SKM-1 (cell line): ENCODE results near the gene EIF4G1.

ENCODE experiments used
- DNase-seq: peaks from one replicate; lab custom pipeline; 2025; ENCODE audit not compliant: unreplicated experiment; lab: John Stamatoyannopoulos, UW

EIF4G1 gene

DNA sequence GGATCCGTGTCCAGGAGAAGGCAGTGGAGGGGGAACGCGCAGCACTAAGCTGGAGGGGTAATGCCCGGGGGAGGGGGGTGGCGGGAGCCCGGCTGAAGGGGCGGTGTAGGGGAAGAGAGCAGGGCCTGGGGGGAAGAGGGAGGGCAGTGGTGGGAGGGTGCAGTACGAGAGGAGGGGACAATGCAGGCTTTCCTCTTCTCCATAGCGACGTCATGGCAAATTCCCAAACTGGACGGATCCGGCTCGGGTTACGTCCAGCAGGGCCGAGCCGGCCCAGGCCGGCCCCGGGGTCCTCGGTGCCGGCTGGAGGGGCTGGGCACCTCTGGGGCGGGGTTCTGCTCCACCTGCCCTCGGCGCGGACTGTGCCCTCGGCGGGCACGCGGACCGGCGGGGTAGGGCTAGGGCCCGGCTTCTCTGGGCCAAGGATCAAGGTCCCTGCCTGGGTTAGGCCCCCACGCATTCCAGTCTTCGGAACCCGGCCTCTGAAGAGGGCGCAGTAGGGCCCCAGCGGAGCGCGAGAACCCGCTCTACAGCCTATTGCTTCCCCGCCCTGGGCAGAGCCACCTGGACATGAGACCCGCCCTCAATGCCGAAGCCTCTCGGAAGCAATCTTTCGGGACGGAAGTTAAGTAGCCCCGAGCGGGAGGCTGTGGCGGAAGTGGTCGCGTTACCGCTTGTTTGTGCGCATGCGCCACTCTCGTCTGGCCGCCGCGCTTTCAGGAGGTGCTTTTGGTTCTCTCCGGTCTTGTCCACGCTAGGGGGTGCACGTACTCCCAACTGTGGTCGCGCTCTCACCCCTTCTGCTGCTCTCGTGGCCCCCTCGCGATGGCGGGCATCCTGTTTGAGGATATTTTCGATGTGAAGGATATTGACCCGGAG, 48.5 kb downstream of the EIF4G1 start:
- DNase-seq = peak; percentile 98

DNA sequence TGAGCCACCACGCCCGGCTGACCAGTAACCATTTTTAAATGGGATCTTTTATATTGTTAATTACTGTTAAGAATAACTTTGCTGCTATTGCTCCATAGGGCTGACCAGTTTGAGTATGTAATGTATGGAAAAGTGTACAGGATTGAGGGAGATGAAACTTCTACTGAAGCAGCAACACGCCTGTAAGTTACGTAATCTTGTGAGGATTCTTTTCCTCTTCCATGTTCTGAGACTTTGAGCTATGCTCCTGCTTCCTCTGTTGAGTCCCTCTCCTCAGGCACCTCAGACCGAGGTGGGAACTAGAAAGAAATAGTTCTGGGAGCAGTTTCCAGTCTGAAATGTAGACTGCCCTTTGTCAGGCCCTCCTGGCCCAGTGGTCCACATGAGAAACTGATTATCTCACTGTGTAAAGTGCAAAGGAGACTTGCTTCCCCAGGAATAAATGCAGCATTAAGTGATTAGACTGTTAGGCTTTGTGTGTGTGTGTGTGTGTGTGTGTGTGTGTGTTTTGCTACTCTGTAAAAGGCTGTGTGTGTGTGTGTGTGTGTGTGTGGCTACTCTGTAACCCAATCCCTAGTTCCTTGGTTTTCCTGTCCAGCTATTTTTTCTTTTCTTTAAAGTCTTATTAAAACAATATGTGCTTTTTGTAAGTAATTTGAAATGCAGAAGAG, 52.3 kb downstream of the EIF4G1 start:
- no peak for DNase-seq

DNA sequence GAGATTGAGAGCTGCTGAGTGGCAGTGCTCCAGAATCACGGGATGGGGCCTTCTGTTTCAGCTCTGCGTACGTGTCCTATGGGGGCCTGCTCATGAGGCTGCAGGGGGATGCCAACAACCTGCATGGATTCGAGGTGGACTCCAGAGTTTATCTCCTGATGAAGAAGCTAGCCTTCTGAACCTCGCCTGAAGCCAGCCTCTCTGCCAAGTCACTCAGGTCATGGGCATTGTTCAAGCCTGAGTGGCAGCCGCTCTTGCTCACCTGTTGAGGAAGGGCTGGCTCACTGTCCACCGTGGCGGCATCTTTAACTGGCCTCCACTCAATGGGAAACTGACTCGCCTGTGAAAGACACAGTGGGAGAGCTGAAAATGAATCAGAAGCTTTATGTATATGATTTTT, 53.7 kb downstream of the EIF4G1 start:
- DNase-seq = no peak

DNA sequence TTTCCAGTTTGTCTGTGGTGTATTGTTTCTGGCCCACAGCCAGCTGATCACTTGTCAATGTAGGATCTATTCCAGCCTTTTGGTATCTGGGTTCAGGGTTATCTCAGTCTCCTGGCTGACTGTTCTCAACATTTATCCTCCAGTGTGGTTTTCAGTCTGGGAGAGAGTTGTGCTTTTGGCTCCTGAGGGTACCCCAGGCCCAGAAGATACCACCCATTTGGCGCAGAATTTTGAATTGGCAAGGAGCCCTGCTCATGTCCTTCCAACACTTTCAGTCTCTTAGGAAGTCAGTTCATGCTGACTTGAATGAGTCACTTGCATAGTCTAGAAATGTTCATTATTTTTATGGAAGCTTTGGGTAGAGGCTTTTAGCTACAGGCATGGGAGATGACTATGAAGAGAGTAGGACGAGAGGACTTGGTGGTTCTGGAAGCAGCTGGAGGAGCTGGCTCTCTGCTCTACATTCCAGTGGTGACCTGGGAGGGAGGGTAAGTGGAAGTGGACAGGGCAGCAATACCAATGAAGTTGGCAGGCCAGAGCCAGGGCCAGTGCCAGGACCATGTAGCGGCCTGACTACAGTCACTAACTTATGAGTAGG, 54.3 kb downstream of the EIF4G1 start:
- no peak for DNase-seq

DNA sequence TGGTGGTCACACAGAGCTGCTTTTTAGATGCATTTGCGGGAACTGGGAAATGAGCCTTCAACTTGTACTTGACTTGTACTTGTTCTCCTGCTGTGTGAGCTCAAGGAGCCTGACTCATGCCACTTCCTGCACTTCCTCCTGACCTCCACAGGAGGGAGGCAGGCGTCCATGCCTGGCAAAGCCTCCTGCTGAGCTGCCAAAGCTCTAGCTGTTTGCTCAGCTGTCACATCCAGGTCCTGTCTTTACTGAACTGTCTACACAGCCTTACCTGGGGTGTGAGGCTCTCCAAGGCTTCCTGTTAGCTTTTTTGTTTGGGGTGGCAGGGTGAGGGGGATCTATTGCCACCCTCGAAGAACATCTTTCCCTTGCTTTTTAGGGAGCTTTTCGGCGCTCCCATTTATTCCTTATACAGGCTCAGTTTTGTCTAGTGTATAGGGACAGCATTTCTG, 57.2 kb downstream of the EIF4G1 start:
- DNase-seq = peak; percentile 29

DNA sequence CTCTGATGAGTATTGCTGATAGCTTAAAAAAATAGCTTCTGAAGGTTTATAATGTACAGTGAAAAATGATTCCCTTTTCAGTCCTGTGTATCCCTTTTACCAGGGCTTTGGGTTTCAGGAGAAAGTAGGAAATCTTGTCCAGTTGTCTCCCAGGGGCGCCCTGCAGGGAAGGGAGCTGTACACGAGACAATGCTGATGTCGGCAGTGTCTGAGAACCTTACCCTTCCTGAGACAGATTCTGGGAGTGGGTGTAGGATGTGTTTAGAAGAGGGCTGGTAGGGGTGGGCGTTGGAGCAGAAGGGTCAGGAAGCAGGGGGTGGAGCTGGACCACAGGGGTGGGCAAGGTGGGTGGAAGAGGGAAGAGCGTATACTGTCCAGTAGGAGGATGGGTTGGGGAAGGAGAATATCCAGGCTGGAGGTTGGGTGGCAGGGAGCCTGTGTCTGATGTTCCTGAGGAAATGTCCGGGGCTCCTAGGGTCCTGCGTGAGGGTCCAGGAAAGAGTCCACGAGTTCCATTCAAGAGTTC, 58.0 kb downstream of the EIF4G1 start:
- DNase-seq = no peak

DNA sequence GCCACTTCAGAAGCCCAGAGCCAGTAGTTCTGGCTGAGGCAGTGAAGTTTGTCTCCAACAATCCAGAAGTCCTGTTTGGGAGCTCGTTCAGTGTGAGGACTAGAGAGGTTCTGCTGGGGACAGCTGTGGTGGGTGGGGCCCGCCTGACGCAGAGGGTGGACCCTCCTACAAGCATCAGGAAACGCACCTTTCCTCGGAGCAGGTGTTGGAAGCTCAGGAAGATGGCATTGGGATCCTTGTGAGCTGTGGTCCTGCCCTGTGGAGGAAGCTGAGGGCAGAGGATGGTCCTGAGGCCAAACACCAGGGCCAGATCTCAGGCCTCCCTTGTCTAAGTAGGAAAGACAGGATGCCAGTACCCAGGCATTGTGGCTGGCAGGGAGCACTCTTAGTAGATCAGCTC, 58.5 kb downstream of the EIF4G1 start:
- DNase-seq = no peak

DNA sequence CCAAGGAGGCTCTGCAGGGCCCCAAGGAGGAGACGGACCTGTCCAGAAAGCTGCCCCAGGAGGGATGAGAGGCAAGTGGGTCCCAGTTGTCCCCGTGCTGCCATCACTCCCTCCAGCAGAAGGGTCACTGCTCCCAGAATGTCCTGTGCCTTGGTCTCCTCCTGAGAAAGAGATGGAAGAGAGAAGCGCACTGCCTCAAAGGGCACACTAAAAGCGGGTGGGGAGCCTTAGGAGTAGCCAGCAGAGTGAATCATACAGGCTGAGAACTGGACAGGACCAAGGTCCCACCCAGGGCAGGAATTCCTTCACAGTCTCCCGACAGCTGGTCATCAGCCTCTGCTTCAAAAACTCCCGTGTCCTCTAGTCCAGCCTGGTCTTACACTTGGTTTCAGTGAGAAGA, 59.0 kb downstream of the EIF4G1 start:
- no peak for DNase-seq

DNA sequence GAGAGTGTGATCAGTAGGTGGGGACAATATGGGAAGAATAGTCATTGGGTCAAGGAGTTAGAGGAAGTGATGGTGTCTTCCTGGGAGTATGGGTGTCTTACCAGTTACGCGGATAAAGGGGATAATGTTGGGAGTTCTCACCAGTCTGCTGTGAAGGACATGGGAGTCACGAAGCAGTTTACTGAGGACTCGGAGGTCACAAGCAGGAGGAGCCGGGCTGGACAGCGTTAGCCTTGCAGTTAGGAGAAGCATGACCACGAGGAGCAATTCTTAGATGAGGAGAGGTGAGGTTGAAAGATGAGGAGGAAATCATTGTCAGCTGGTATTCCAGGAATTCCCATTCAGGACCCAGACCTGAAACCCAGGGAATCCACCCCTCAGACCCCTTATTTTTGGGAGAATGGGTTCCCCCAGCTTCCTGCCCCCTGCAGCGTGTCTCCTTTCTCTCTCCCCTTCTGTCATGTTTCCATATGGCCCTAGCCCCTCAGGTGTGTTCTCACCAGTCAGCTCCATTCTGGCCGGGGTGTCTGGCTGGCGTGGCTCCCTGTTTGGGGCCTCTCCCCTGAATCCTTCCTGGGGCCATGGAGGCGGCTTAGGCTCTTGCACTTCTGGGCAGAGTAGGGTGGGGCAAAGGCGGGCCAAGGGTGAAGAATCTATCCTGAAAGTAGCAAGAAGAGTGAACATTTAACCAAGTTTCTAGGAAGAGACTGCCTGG, 61.5 kb downstream of the EIF4G1 start:
- no peak for DNase-seq

DNA sequence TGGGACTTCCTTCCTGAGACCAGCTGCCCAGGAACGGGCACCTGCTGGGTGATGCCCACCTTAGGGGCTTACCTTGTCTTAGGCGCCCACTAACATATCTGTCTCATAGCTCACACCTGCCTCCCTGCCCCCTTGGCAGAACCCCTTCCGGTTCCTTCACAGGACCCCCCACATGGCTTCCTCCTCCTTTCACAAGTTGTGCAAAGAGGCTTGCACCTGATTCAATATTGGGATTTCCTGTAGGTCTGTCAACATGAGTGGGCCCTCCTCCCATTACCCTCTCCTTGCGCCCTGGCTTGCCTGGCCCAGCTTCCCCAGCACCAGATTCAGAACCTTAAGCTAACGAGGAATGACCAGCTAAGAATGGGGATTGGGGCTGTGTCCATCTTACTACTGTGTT, 63.0 kb downstream of the EIF4G1 start:
- no peak for DNase-seq

DNA sequence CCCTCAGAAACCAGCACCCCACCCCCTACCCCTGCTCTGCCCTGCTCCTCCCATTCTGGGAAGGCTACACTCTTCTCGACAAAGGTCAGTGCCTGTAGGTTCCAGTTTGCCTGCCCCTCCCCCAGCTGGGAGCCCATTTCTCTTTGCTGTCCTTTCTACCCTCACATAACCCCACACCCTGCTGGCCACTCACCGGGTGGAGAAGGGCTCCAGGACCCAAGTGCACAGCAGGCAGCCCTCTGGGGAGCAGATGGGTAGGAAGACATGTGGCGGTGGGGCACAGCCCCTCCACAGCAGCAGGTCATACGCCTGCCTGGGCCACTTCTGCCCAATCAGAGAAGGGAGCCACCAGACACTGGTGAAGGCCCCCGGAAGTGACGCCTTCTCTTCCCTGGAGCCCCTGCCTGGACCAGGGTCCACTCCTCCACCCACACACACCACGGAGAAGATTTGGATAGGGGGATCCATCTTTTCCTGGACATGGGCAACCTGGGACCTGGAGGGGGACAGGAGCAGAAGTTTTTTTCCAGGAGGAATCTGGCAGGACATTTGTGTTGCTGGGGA, 63.6 kb downstream of the EIF4G1 start, which contains the start of gene THPO:
Gene THPO (minus strand): TSS at position 326 of the 564 bp plus-strand sequence. CDS start 1,948 bp downstream, outside the sequence.
- no peak for DNase-seq

DNA sequence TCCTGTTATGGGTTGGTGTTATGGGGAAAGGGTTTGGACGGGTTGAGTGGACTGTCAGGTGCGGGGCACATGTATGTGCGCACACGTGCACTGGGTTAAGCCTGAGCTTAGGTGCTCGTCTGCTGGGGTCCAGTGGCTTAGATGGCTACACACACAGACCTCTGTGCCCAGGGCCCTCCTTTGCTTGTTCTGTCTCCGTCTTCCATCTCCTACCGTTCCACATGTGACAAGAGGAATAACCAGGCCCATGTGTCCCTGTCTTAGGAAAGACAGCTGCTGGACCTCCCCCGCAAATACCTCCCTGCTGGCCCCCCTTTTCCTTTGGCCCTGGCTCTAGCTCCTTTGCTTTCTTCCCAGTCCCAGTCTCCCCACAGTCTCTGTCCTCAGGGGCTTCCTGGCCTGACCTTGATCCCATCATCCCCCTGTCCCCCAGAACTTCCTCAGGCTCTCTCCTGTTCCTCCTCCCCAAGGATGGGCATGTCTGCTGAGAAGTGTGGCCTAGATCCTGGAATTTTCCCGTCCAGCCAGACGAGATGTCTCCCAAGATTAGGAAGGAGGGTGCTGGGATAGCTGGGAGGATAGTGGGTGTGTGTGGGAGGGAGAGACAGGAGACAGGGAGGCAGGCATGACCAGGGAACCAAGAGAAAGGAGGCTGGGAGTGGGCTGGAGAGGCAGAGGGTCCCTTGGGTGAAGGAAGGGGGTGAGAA, 64.4 kb downstream of the EIF4G1 start:
- DNase-seq = no peak

DNA sequence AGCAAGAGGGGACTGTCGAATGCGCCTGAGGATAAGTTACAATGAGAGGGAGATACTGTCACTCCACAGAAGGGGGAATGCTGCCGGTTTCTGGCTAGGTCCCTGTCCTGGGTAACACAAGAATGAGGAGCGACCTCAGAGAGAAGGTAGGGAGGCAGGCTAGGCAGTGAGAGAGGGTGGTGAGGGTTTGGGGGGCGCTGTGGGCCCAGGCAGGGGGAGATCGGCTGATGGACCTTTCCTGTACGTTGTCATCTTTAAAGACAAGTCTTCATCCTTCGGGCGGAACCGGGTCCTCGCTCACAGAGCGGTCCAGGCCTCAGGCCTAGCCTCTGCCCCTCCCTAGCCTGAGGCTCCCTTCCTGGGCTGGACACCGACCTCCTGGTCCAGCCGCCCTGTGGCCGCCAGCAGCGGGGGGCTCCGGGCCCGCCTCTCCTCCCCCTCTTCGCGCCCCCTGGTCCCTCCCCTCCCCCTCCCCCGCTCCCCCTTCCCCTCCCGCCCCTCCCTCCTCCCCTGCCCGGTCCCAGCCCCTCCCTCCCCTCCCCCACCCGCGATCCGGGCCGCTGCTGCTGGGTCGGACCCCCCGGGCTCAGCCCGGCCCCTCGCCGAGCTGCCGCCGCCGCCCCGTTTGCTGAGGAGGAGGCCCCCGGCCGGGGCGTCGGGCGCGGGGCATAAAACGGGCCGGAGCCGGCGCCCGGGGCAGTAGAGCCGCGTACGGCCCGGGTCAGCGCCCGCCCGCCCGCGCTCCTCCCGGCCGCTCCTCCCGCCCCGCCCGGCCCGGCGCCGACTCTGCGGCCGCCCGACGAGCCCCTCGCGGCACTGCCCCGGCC, 65.2 kb downstream of the EIF4G1 start, which contains the start of gene CHRD:
Gene CHRD (plus strand): TSS at position 697 of the 827 bp plus-strand sequence. CDS start 265 bp downstream, outside the sequence.
- no peak for DNase-seq

DNA sequence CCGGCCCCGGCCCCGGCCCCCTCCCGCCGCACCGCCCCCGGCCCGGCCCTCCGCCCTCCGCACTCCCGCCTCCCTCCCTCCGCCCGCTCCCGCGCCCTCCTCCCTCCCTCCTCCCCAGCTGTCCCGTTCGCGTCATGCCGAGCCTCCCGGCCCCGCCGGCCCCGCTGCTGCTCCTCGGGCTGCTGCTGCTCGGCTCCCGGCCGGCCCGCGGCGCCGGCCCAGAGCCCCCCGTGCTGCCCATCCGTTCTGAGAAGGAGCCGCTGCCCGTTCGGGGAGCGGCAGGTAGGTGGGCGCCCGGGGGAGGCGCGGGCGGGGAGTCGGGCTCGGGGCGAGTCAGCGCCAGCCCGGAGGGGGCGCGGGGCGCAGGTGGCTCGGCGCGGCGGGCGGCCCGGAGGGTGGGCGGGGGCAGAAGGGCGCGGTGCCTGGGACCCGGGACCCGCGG, 65.8 kb downstream of the EIF4G1 start:
- no peak for DNase-seq

DNA sequence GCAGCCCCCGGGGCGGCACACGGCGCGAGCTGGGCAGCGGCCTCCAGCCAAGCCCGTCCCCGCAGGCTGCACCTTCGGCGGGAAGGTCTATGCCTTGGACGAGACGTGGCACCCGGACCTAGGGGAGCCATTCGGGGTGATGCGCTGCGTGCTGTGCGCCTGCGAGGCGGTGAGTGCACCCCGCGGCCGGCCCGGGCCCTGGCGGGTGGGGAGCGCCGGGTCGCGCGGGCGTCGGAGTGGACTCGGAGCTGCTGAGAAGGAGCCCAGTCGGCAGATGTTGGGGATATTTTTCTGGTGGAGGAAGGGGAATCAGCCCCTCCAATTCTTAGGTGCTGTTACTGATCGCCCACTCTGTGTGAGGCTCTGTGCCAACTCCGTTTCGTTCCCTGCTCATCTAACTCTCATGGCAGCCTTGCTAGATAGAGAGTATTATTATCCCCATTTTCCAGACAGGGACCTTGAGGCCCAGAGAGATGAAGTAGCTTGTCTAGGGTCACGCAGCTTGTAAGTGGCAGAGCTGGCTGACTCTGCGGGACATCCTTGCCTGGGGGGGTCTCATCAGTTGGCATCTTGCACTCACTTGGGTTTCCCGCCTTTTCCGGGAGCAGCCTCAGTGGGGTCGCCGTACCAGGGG, 66.3 kb downstream of the EIF4G1 start:
- DNase-seq = no peak

DNA sequence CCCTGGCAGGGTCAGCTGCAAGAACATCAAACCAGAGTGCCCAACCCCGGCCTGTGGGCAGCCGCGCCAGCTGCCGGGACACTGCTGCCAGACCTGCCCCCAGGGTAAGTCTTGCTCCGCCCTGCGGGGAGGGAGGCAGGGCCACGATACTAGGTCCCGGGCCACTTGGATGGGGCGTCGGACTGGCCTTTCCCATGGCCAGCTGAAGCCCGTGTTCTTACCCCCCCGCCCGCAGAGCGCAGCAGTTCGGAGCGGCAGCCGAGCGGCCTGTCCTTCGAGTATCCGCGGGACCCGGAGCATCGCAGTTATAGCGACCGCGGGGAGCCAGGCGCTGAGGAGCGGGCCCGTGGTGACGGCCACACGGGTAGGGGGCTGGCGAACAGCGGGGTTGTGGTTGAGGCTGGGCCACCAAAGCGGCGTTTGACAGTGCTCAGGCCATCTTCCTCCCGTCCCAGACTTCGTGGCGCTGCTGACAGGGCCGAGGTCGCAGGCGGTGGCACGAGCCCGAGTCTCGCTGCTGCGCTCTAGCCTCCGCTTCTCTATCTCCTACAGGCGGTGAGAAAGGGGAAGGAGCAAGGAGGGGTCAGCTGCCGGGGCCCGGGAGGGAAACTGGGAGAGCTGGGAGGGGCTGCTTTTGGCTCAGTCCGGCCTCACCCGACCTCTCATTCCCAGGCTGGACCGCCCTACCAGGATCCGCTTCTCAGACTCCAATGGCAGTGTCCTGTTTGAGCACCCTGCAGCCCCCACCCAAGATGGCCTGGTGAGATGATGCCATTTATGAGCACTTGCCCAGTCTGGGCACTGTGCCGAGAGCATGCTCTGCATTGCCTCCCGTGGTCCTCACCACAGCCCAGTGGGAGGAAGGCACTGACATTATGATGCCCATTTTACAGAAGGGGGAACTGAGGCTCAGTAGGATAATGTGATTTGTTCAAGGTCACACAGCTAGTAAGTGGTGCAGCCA, 67.1 kb downstream of the EIF4G1 start:
- no peak for DNase-seq

DNA sequence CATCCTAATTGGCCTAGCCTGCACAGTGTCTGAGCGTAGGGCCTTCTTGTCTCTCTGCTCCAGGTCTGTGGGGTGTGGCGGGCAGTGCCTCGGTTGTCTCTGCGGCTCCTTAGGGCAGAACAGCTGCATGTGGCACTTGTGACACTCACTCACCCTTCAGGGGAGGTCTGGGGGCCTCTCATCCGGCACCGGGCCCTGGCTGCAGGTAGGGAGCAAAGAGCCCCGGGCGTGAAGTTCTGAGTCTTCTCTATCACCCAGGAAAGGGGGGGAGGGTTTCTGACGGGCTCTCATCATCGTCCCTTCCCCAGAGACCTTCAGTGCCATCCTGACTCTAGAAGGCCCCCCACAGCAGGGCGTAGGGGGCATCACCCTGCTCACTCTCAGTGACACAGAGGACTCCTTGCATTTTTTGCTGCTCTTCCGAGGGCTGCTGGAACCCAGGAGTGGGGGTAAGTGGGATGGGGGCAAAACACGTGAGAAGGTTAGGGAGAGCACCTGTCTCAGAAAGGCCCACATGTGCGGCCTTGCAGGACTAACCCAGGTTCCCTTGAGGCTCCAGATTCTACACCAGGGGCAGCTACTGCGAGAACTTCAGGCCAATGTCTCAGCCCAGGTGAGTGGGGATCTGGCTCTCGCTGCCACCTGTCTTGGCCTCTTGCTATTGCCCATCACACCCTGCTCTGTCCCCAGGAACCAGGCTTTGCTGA, 68.1 kb downstream of the EIF4G1 start:
- no peak for DNase-seq
